ENCODE measurements around the gene ACP3.

ACP3 gene

DNA sequence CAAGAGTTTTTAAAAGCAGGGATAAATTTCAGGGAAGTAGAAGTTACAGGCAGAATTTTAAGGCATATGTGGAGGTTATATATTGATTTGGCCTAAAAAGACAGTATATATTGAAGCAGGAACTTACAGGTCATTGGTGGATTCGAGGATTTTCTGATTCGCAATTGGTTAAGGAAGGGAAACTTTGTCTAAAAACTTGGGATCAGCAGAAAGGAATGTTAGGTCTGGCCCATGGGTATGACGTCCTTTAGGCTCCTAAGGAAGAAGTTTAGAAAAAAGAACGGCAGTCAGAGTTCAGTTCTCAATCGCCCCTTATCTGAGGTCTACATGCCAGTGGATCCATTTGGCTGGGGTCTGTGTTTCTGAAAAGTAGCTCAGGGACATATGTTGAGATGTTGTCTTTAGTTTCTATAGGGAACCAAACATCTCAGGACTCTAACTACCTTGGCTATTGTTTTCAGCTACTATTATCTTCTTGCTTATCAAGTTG lies 33.2 kb upstream of the ACP3 start:
- Histone ChIP-seq H3K4me2 (ENCODE audit: low read depth, low read length, poor library complexity, severe bottlenecking) (no peak overlapping the region), H4K20me1 (ENCODE audit: low read depth, low read length) (no peaks in the 10 kb centered on the region), H3K27me3 (ENCODE audit: low read length) (no peaks in the 10 kb centered on the region), H2AFZ (ENCODE audit: low read depth, low read length, severe bottlenecking) (no peak overlapping the region), H3K9me3 (ENCODE audit: insufficient read depth, low read length) (no peaks in the 10 kb centered on the region), H3K9ac (ENCODE audit: low read length) (no peak overlapping the region), H3K27ac (ENCODE audit: low read depth, low read length) (no peak overlapping the region), H3K4me3 (ENCODE audit: insufficient read depth, low read length, poor library complexity, severe bottlenecking) (no peak overlapping the region), H3K79me2 (ENCODE audit: insufficient read depth, low read length) (no peaks in the 10 kb centered on the region), H3K9me2 (replicated peaks; ENCODE audit: insufficient read depth, low read length) (no peaks in the 10 kb centered on the region), H3F3A (ENCODE audit: insufficient read depth) (no peaks in the 10 kb centered on the region), H3K36me3 (ENCODE audit: low read length) (no peaks in the 10 kb centered on the region)
- TF ChIP-seq EZH2phosphoT487 (conservative IDR thresholded peaks at IDR 0.05; ENCODE audit: low read length), result no peak
- TF ChIP-seq, protein P1, sequence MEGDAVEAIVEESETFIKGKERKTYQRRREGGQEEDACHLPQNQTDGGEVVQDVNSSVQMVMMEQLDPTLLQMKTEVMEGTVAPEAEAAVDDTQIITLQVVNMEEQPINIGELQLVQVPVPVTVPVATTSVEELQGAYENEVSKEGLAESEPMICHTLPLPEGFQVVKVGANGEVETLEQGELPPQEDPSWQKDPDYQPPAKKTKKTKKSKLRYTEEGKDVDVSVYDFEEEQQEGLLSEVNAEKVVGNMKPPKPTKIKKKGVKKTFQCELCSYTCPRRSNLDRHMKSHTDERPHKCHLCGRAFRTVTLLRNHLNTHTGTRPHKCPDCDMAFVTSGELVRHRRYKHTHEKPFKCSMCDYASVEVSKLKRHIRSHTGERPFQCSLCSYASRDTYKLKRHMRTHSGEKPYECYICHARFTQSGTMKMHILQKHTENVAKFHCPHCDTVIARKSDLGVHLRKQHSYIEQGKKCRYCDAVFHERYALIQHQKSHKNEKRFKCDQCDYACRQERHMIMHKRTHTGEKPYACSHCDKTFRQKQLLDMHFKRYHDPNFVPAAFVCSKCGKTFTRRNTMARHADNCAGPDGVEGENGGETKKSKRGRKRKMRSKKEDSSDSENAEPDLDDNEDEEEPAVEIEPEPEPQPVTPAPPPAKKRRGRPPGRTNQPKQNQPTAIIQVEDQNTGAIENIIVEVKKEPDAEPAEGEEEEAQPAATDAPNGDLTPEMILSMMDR (IDR thresholded peaks at IDR 0.05; ENCODE audit: insufficient read depth, low read length, poor library complexity, severe bottlenecking), result no peak

DNA sequence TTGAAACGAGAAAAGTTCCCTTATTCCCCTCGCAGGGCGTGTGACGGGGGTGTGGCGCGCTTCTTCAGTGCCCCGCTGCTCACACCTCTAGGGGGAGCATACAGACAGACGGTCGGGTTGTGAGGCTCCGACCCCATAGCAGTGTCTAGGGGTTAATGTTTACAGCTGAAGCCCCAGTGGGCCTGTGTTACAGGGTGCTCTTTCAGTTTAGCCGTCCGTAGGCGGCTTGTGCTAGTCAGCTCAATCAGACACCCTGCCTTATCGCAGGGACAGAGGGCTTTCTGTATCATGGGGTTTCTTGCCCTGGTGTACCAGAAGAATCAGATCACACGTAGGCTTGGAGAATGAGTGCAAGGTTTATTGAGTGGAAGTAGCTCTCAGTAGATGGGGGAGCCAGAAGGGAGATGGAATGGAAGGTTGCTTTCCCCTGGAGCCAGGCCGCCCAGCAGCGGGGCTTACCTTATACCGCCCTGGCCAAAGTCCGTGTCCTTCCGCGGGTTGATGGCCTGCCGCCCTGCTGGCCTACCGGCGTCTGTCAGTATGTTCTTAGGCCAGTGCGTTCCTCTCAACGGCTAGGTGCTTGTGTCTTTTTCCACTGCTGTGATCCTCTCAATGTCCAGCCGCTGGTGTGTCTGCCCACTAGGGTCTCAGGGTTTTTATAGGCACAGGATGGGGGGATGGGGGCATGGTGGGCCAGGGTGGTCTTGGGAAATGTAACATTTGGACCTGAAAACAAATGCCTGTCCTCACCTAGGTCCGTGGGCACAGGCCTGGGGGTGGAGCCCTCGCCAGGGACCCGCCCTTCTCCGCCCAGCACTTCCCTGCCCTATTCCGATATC lies 32.2 kb upstream of the ACP3 start:
- Histone ChIP-seq H3F3A (ENCODE audit: insufficient read depth) (no peaks in the 10 kb centered on the region), H4K20me1 (ENCODE audit: low read depth, low read length) (no peaks in the 10 kb centered on the region), H3K4me3 (ENCODE audit: insufficient read depth, low read length, poor library complexity, severe bottlenecking) (no peak overlapping the region), H3K36me3 (ENCODE audit: low read length) (no peaks in the 10 kb centered on the region), H2AFZ (ENCODE audit: low read depth, low read length, severe bottlenecking) (no peak overlapping the region), H3K79me2 (ENCODE audit: insufficient read depth, low read length) (no peaks in the 10 kb centered on the region), H3K4me2 (ENCODE audit: low read depth, low read length, poor library complexity, severe bottlenecking) (no peak overlapping the region), H3K9ac (ENCODE audit: low read length) (no peak overlapping the region), H3K27me3 (ENCODE audit: low read length) (no peaks in the 10 kb centered on the region), H3K27ac (ENCODE audit: low read depth, low read length) (no peak overlapping the region), H3K9me2 (replicated peaks; ENCODE audit: insufficient read depth, low read length) (no peaks in the 10 kb centered on the region), H3K9me3 (ENCODE audit: insufficient read depth, low read length) (no peaks in the 10 kb centered on the region)
- no peak for TF ChIP-seq EZH2phosphoT487 (conservative IDR thresholded peaks at IDR 0.05; ENCODE audit: low read length)
- TF ChIP-seq, protein P1 (IDR thresholded peaks at IDR 0.05; ENCODE audit: insufficient read depth, low read length, poor library complexity, severe bottlenecking), result no peak

DNA sequence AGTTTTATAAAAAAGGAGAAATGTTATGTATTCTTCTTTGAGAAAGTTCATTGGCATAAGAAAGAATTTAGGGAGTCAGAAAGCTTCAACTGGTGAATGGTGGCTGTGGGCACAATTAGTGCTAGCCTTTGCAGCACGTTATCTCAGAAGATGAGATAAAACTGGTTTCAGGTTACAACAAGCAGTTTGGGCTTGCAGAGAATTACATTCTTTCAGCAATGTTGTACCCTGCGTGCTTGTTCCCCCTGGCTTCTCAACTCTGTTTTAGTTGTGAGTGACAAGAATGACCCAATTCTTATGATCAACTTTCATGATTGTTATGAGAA lies 31.6 kb upstream of the ACP3 start:
- H3K4me2 ChIP-seq (ENCODE audit: low read depth, low read length, poor library complexity, severe bottlenecking), result no peak overlapping the region
- TF ChIP-seq EZH2phosphoT487 (conservative IDR thresholded peaks at IDR 0.05; ENCODE audit: low read length), result no peak
- TF ChIP-seq, protein P1 (IDR thresholded peaks at IDR 0.05; ENCODE audit: insufficient read depth, low read length, poor library complexity, severe bottlenecking), result no peak
- no peaks in the 10 kb centered on the region for H3K27me3 ChIP-seq (ENCODE audit: low read length)
- H3K36me3 ChIP-seq (ENCODE audit: low read length), result no peaks in the 10 kb centered on the region
- no peaks in the 10 kb centered on the region for H3K9me3 ChIP-seq (ENCODE audit: insufficient read depth, low read length)
- no peak overlapping the region for H2AFZ ChIP-seq (ENCODE audit: low read depth, low read length, severe bottlenecking)
- H4K20me1 ChIP-seq (ENCODE audit: low read depth, low read length), result no peaks in the 10 kb centered on the region
- H3K79me2 ChIP-seq (ENCODE audit: insufficient read depth, low read length), result no peaks in the 10 kb centered on the region
- no peak overlapping the region for H3K4me3 ChIP-seq (ENCODE audit: insufficient read depth, low read length, poor library complexity, severe bottlenecking)
- no peak overlapping the region for H3K9ac ChIP-seq (ENCODE audit: low read length)
- H3K9me2 ChIP-seq (replicated peaks; ENCODE audit: insufficient read depth, low read length), result no peaks in the 10 kb centered on the region
- H3F3A ChIP-seq (ENCODE audit: insufficient read depth), result no peaks in the 10 kb centered on the region
- H3K27ac ChIP-seq (ENCODE audit: low read depth, low read length), result no peak overlapping the region

Measured in SU-DHL-6 (cell line).